Measurements from ENCODE around the gene SIRPD. TPM values are rescaled to one million over a fixed set of nuclear protein-coding genes. Genes with fewer than 3 reads are reported as not detected.
A peak's percentile ranks its signal among the peaks of the same experiment; 100 is the strongest.

The SIRPD gene
- total and polyA plus RNA-seq, 2 of the 8 experiments (the other 6 are each of a cell fraction or from before 2014, with no cell fraction given) = not detected

DNA sequence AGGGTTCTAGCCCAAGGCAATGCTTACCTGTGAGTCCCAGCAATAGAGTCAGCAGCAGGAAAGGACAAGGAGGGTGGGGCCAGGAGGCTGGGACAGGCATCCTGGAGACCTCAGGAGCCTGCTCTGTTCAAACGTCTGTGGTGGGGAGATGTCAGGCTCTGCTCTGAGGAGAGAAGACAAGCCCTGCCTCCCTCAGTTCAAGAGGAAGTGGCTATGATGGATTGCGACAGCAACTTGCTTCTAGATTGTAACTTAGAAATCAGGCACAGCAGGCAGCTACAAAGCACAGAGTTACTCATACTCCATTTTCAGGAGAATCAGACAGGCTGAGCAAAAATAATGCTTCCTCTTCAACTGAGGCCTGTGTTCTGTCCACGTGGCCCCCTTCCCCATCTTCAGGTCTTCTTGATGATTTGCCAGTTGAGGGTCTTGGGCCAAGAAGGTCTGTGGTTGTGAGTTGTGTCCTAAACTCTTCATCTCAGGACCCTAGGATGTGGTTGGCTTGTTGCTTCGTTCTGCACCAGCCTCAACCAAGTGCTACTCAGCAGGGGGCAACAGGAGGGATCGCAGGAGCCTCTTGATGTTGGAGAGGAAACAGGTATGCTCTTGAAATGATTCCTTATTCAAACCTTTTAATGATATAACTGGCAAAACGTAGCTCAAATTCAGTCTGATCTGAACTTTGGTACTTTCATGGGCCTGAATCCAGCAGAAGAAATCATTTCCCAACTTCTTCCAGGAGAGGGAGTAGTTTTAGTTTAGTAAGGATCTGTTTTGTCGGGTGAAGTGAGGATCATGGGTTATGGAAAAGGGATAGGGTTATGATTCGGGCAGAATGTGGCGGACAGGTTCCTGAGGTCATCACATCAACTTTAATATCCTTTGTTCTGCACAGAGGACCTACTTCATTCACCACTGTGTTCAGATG is 31.3 kb upstream of the SIRPD start:
- Histone ChIP-seq H3K4ac (replicated peaks; ENCODE audit: insufficient read length, low read depth, low read length) (no peak overlapping the region), H2AK5ac (ENCODE audit: low read depth, low read length) (no peak overlapping the region), H3K27me3 (replicated peaks in 1 of 4; ENCODE audit: control insufficient read depth in 3 of 4, extremely low read depth in 1 of 4, insufficient read depth in 3 of 4, low read length in 3 of 4) (no peaks in the 10 kb centered on the region), H2BK15ac (ENCODE audit: low read length) (no peak overlapping the region), H3K9ac (replicated peaks in 1 of 4; ENCODE audit: extremely low read depth in 1 of 4, low read depth in 3 of 4, low read length in 3 of 4) (no peak overlapping the region), H4K91ac (replicated peaks; ENCODE audit: insufficient read length, low read length) (no peak overlapping the region), H3K79me2 (ENCODE audit: control insufficient read depth in 1 of 2, insufficient read depth in 2 of 2, low read length in 2 of 2) (no peaks in the 10 kb centered on the region), H3K23ac (ENCODE audit: insufficient read length) (no peak overlapping the region), H3K9me3 (ENCODE audit: insufficient read depth in 2 of 2, low read depth in 1 of 2, low read length in 1 of 2) (no peaks in the 10 kb centered on the region), H3K23me2 (ENCODE audit: low read depth, low read length) (no peaks in the 10 kb centered on the region), H2BK20ac (ENCODE audit: low read length) (no peak overlapping the region), H3K4me2 (ENCODE audit: insufficient read depth in 1 of 2, low read depth in 2 of 2, low read length in 2 of 2) (no peak overlapping the region), H3K27ac (ENCODE audit: low read depth, low read length) (no peak overlapping the region), H3K56ac (replicated peaks; ENCODE audit: insufficient read length, low read depth, low read length) (no peak overlapping the region), H3K79me1 (ENCODE audit: low read depth, low read length) (no peaks in the 10 kb centered on the region), H2BK120ac (replicated peaks; ENCODE audit: low read depth, low read length) (no peak overlapping the region), H4K8ac (ENCODE audit: extremely low read depth, insufficient read depth, low read length) (no peak overlapping the region), H3K4me1 (replicated peaks in 1 of 4; ENCODE audit: control insufficient read depth in 3 of 4, insufficient read depth in 4 of 4, low read length in 3 of 4) (no peaks in the 10 kb centered on the region), H3K14ac (ENCODE audit: insufficient read length) (no peak overlapping the region), H3K18ac (ENCODE audit: extremely low read depth, low read length) (no peak overlapping the region), H3K4me3 (ENCODE audit: extremely low read depth in 1 of 4, insufficient read depth in 2 of 4, low read depth in 3 of 4, low read length in 4 of 4) (no peak overlapping the region), H4K20me1 (replicated peaks in 1 of 2; ENCODE audit: control insufficient read depth in 1 of 2, insufficient read depth in 2 of 2, low read length in 2 of 2) (no peaks in the 10 kb centered on the region), H3K36me3 (ENCODE audit: control insufficient read depth in 2 of 4, insufficient read depth in 4 of 4, low read length in 3 of 4) (no peaks in the 10 kb centered on the region), H2BK12ac (ENCODE audit: low read depth, low read length) (no peak overlapping the region), H2BK5ac (ENCODE audit: low read depth, low read length) (no peak overlapping the region), H4K5ac (ENCODE audit: insufficient read length, low read depth, low read length) (no peak overlapping the region), H2AFZ (ENCODE audit: low read length) (no peak overlapping the region)
- FAIRE-seq (no peak), DNase-seq (ENCODE audit: low read depth in 1 of 2, low spot score in 2 of 2) (no peak)
- 77% methylated on average over 7 of the region's 9 CpGs; no CpG with 5 or more reads in 1 of the 2 experiments for WGBS, 2 experiments (ENCODE audit: extremely low coverage in 1 of 2, insufficient coverage in 1 of 2, insufficient read length in 1 of 2, insufficient replicate concordance in 2 of 2, low coverage in 1 of 2, low lambda C conversion rate in 2 of 2, missing lambda C conversion rate in 1 of 2)
- CTCF ChIA-PET (ENCODE audit: partially characterized antibody) = interaction anchor here (0.8 to 1.5 kb wide), 3 partner anchors 48 to 307 kb away, joined by 3 to 4 read pairs (median 3); no protein-coding TSS in a partner anchor
- TF ChIP-seq TAF1 (IDR thresholded peaks at IDR 0.05; ENCODE audit: low read depth, low read length) = no peak
- TF ChIP-seq, protein P1, sequence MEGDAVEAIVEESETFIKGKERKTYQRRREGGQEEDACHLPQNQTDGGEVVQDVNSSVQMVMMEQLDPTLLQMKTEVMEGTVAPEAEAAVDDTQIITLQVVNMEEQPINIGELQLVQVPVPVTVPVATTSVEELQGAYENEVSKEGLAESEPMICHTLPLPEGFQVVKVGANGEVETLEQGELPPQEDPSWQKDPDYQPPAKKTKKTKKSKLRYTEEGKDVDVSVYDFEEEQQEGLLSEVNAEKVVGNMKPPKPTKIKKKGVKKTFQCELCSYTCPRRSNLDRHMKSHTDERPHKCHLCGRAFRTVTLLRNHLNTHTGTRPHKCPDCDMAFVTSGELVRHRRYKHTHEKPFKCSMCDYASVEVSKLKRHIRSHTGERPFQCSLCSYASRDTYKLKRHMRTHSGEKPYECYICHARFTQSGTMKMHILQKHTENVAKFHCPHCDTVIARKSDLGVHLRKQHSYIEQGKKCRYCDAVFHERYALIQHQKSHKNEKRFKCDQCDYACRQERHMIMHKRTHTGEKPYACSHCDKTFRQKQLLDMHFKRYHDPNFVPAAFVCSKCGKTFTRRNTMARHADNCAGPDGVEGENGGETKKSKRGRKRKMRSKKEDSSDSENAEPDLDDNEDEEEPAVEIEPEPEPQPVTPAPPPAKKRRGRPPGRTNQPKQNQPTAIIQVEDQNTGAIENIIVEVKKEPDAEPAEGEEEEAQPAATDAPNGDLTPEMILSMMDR (IDR thresholded peaks at IDR 0.05; ENCODE audit: control extremely low read depth in 1 of 3, insufficient read depth in 1 of 3, low read depth in 1 of 3, low read length in 3 of 3) = peak in 1 of 3 experiments; percentile 31; a peak in 1 of 4 replicates
- no peak for TF ChIP-seq RNF2 (IDR thresholded peaks at IDR 0.05; ENCODE audit: borderline replicate concordance, low read depth, low read length, missing control alignments, poor library complexity, severe bottlenecking)
- TF ChIP-seq BCL11A (IDR thresholded peaks at IDR 0.05; ENCODE audit: low read depth in 2 of 2, low read length in 2 of 2) = no peak
- peak; percentile 30 to 40; a peak in 3 of 4 replicates for TF ChIP-seq RAD21 (IDR thresholded peaks at IDR 0.05 in 1 of 2, conservative IDR thresholded peaks at IDR 0.05 in 1 of 2; ENCODE audit: low read depth in 2 of 2, low read length in 2 of 2)
- POLR2A ChIA-PET (ENCODE audit: partially characterized antibody) = no interaction called here

All from H1 (cell line).